ENCODE measurements around the gene KCNJ2.

Gene KCNJ2

DNA sequence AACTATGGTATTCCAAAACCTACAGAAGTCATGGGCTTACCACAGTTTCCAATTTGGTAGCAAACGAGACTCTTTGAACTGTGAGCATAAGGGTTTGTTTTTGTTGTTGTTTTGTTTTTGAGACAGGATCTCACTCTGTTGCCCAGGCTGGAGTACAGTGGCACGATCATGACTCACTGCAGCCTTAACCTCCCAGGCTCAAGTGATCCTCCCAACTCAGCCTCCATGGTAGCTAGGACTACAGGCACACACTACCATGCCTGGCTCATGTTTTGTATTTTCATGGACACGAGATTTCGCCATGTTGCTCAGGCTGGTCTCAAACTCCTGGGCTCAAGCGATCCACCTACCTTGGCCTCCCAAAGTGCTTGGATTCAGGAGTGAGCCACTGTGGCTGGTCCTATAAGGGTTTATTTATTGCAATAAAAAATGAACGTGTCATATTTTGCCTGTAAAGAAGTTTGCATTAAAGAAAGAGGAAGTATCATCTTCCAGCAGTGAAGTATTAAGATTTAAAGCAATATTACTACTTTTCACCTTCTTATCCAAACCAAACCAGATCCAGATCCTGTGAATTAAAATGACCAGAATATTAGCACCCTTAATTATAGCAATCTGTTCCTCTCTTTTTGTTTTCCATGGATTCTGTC lies 37.2 kb downstream of the KCNJ2 start:
- no peak for DNase-seq

DNA sequence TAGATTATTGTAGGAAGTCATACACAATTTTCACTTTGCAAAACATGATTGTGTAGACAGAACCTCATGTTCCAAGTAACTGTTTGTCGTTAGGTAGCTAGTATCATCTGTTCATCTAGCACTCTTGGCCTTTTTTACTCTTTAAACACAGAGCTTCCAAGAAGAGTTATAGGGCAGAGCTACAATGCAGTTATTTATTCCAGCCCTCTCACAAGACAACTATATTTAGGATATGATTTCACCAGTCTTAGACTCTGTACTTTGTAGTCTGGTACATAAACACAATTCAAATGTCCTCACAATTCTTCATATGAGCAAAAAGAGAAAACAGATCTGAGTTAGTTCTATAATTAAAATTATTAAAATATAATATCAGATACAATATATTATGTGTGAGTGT lies 37.9 kb downstream of the KCNJ2 start:
- DNase-seq, result no peak

GRCh38 chr17:70208080-70208794 lies 38.9 kb downstream of the KCNJ2 start:
- DNase-seq, result no peak

- no peak for DNase-seq
Observed at GRCh38 chr17:70208825-70209555, 39.7 kb downstream of the KCNJ2 start.

DNA sequence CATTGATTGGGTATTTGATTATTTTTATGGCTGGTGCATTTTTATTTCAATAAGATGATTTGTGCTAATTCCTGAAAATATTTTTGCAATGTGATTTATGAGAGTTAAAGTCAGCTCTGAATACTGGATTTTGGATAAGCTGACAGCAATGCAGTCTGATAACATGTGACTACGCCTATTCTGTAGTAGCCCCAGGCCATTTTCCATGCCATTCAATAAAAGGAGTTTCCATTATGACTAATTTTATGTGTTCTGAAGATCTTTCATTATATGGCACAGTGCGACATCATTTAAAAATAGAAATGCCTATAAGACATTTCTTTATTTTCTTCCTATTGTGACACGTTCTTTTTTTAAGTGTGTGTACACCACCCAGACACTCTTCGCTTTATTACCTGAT lies 46.3 kb downstream of the KCNJ2 start:
- no peak for DNase-seq

DNA sequence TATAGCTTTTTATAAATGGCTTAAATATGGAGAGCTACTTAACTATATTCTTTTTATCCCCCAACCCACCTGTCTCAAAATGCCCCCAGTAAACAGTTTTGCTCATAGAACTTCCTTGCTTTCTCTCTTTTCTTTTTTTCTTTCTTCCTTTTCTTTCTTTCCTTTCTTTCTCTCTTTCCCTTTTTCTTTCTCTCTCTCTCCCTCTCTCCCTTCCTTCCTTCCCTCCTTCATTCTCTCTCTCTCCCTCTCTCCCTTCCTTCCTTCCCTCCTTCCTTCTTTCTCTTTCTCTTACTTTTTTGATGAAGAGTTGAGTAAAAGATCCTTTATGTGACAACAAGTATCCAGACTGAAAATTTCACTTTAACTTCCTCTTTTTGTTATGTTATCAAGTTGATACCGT lies 48.2 kb downstream of the KCNJ2 start:
- no peak for DNase-seq

DNA sequence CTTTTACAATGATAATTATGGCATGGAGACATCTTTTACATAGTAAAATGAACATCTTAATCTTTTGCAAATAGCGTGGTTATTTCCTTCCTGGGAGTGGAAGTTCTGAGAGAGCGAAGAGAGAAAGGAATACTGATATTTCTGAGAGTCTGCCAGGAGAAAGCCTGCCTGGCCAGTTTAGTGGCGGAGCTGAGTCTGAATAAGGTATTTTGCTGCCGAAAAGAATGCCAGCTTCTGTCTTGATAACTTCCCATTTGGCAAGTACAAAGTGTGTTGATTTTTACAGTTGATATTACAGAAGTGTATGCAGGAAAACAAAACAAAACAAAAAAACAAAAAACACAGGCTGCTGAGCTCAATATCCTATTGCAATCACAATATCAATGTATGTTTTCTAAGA lies 55.9 kb downstream of the KCNJ2 start:
- DNase-seq, result no peak
